Upper lobe of left lung (tissue), 6 donors: ENCODE data around the gene CLMN. TPM values are rescaled to one million over a fixed set of nuclear protein-coding genes. Genes with fewer than 3 reads are reported as not detected.
A peak's percentile ranks its signal among the peaks of the same experiment; 100 is the strongest.

Experiments
- ATAC-seq, 2 donors: fragments of 200-7000 bp; cut with Tn5 transposase; one replicate each; pipeline ENCODE4 v1.9.1; 2022; ENCODE audit warnings: mild to moderate bottlenecking in 2 of 2, moderate library complexity in 2 of 2; ENCODE audit not compliant: low FRiP score in 2 of 2
- DNase-seq, 2 donors: peaks; one replicate each; pipeline ENCODE4 v3.0.0-alpha.2; 2019 to 2020
- H3K27ac ChIP-seq, 4 donors: fragments of 200-600 bp; sonication (generic); one replicate each; pipeline ENCODE4 v1.5.1; 2016 to 2019
- H3K27me3 ChIP-seq, 4 donors: fragments of 200-600 bp; sonication (generic); one replicate each; pipeline ENCODE4 v1.5.1; 2017 to 2019
- H3K36me3 ChIP-seq, 4 donors: fragments of 200-600 bp; sonication (generic); one replicate each; pipeline ENCODE4 v1.5.1; 2016 to 2019
- H3K4me1 ChIP-seq, 4 donors: fragments of 200-600 bp; sonication (generic); one replicate each; pipeline ENCODE4 v1.5.1; 2018 to 2019
- H3K4me3 ChIP-seq, 4 donors: fragments of 200-600 bp; sonication (generic); one replicate each; pipeline ENCODE4 v1.5.1; 2017 to 2019; ENCODE audit warnings: mild to moderate bottlenecking in 2 of 4, moderate library complexity in 1 of 4
- H3K9me3 ChIP-seq, 4 donors: fragments of 200-600 bp; sonication (generic); one replicate each; pipeline ENCODE4 v1.5.1; 2018 to 2019
- CTCF ChIP-seq, 6 experiments: fragments of 450-650 bp in 4 of 6; fragments of 200-600 bp in 2 of 6; sonication (generic) in 2 of 6; IDR thresholded peaks; one replicate each; pipeline ENCODE4 v1.5.1; 2016 to 2019; ENCODE audit warnings: antibody characterized with exemption in 6 of 6
- EP300 ChIP-seq, 4 donors: sonication (generic); formaldehyde crosslinking; IDR thresholded peaks; one replicate each; pipeline ENCODE4 v1.5.1; 2017; ENCODE audit warnings: antibody characterized with exemption in 4 of 4, control low read depth in 2 of 4
- POLR2A ChIP-seq, 4 donors: fragments of 450-650 bp; IDR thresholded peaks; one replicate each; pipeline ENCODE4 v1.5.1; 2016 to 2017; ENCODE audit warnings: antibody characterized with exemption in 4 of 4, mild to moderate bottlenecking in 2 of 4
- POLR2AphosphoS5 ChIP-seq, 2 donors: sonication (generic); formaldehyde crosslinking; IDR thresholded peaks; one replicate each; pipeline ENCODE4 v1.5.1; 2017; ENCODE audit warnings: antibody characterized with exemption in 2 of 2
- WGBS, 2 donors: methylation state at CpG; one replicate each; pipeline ENCODE4 v1.1.5; 2017 to 2018; 5-methylcytosine and 5-hydroxymethylcytosine counted together
- total RNA-seq, 6 donors: library from RNA; depleted of rRNA in 4 of 6; stranded (reverse); fragments of >200 nt in 4 of 6; gene quantifications; one replicate each; pipeline versions ENCODE4 v1.1.0 to v1.2.1, GENCODE V29; 2016 to 2021
- donor health status: DM: no; HTN: no; CAD: no; lungs with moderate emphysema.
- donor health status: DM: no; HTN: yes; CAD: no; lungs with severe emphysema.

The CLMN gene
- total RNA-seq, 6 donors from 2014 or later, result 9.7 to 35.5 (median 18.8) TPM

DNA sequence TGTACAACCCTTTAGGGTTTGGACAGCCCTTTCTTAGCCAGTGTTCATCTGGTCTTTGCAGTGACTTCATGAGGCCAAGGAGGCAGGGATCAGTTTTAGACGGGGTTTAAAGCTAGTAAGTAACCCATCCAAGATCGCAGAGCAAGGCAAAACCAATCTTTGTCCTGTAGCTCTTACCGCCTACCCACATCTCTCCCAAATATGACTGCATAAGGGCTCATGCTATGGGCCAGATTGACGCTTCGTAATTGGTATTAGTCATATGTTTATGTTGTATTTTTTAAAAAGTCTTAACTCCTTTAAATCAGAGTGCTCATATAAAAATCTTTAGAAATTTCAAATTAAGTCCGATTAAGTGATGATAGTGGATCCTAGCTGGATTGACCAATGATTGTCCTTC, 3.7 kb upstream of the CLMN start:
- no peak for DNase-seq
- peaks cover 4 to 18% (median 15%) of the 10 kb centered on the region in 4 donors for H3K4me1 ChIP-seq
- H3K27ac ChIP-seq, result no peak overlapping the region
- H3K36me3 ChIP-seq, result no peaks in the 10 kb centered on the region
- H3K9me3 ChIP-seq, result no peaks in the 10 kb centered on the region
- no peak for ATAC-seq
- no peaks in the 10 kb centered on the region for H3K27me3 ChIP-seq
- no peak overlapping the region for H3K4me3 ChIP-seq
- TF ChIP-seq POLR2AphosphoS5 (IDR thresholded peaks at IDR 0.05) (no peak), POLR2A (IDR thresholded peaks at IDR 0.05) (no peak), EP300 (IDR thresholded peaks at IDR 0.05) (no peak), CTCF (IDR thresholded peaks at IDR 0.05) (no peak)
- 93% methylated on average over 6 of the region's 6 CpGs for WGBS, 2 donors

DNA sequence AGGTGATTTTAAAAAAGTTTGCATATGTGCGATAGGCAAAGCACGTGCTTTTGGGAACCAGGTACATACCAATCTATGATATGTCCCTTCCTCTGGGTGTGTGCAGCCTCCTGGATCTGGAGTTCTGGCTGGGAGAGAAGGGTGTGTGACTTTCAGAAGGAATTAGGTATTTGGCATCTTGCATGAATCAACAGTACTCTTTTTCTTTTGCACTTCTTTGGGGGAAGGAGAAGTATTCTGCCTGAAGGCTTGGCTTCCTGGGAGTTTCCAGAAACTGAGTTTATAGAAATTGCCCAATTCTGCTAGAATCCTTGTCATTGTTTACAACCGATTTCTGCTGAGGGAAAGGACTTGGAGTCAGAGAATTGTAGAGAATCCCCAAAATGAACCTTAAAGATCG, 2.9 kb upstream of the CLMN start:
- 81% methylated on average over 4 of the region's 4 CpGs for WGBS, 2 donors

DNA sequence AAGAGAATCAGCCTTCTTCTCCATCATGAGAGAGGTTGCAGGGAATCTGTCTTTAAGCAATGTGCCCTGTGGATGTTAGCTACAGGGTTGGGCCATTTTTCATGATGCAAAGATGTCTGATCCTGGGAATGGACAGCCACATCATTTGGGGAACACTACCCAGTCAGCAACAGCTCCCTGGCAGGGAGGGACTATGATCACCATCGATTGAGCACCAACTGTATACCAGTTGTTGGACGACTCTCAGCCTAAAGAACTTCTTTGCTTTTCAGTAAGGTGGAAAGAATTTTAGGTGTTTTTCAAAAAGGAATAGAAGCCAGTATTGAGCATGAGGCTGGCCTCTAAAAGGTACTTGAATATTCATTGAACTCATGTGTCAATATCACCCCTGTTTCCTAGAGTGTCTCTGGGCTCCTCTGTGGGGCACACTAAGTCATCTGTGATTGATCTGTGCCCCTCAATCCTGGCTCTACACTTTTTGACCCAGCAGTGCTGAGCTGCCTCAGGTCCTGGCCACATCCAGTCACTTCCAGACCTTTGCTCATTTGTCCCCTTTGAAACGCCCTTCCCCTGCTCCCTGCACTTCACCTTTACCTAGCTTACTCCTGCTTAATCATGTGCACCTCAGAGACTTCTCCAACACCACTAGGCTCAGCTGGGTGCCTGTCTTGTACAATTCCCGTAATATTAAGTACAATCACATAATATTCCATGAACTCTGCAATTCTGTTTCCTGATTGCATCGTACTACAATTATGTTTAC, 2.2 kb upstream of the CLMN start:
- Histone ChIP-seq H3K4me3 (no peak overlapping the region), H3K36me3 (no peaks in the 10 kb centered on the region), H3K27ac (no peak overlapping the region), H3K4me1 (peaks cover 4 to 20% (median 16%) of the 10 kb centered on the region in 4 donors), H3K27me3 (no peaks in the 10 kb centered on the region), H3K9me3 (no peaks in the 10 kb centered on the region)
- WGBS, 2 donors, result 75 to 79% methylated on average over 5 of the region's 5 CpGs
- ATAC-seq (no peak), DNase-seq (no peak)
- TF ChIP-seq POLR2A (IDR thresholded peaks at IDR 0.05) (no peak), CTCF (IDR thresholded peaks at IDR 0.05) (no peak), EP300 (IDR thresholded peaks at IDR 0.05) (no peak), POLR2AphosphoS5 (IDR thresholded peaks at IDR 0.05) (no peak)

More for the DNA sequence above, 2.9 kb upstream of the CLMN start:
- Histone ChIP-seq H3K4me3 (no peak overlapping the region), H3K27ac (no peak overlapping the region), H3K36me3 (no peaks in the 10 kb centered on the region), H3K4me1 (peaks cover 4 to 20% (median 16%) of the 10 kb centered on the region in 4 donors), H3K27me3 (no peaks in the 10 kb centered on the region), H3K9me3 (no peaks in the 10 kb centered on the region)
- no peak for TF ChIP-seq EP300 (IDR thresholded peaks at IDR 0.05)
- no peak for TF ChIP-seq POLR2A (IDR thresholded peaks at IDR 0.05)
- no peak for TF ChIP-seq CTCF (IDR thresholded peaks at IDR 0.05)
- no peak for TF ChIP-seq POLR2AphosphoS5 (IDR thresholded peaks at IDR 0.05)
- DNase-seq, result no peak
- no peak for ATAC-seq

DNA sequence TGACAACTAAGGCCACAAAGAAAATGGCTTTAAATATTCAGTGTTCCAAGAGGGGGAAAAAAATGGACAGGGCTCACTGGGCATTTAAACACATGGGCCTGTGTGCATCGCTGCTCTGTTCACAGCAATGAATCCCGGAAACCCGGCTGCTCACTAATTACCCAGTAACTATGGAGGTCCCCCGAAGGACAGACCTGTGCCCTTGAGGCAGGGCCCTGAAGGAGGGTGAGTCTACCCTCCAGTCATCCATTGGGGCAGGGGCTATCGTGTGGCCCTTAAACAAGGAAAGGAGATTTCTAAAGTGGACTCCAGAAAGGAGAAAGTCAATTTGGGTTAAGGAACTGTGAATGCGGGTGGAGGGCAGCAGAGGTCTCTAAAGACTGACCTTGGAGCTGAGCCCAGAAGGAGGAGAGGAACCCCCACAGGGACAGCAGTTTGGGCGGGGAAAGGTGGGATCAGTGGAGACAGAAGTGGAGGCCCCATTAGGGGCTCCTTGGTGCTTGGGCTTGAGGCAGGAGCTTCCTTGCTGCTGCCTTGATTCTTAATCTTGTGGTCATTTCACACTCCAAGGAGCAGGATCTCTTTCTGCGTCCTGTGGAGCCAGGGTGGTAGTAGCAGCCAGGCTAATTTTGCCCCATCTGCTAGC, 1.4 kb upstream of the CLMN start:
- ATAC-seq (no peak), DNase-seq (no peak)
- H3K27ac ChIP-seq, result peak overlapping the region in 2 of 4 donors; percentile 32 to 75
- H3K4me1 ChIP-seq, result peaks cover 4 to 20% (median 16%) of the 10 kb centered on the region in 4 donors
- TF ChIP-seq EP300 (IDR thresholded peaks at IDR 0.05) (no peak), CTCF (IDR thresholded peaks at IDR 0.05) (no peak), POLR2AphosphoS5 (IDR thresholded peaks at IDR 0.05) (no peak), POLR2A (IDR thresholded peaks at IDR 0.05) (no peak)
- H3K27me3 ChIP-seq, result no peaks in the 10 kb centered on the region
- WGBS, 2 donors, result 87 to 92% methylated on average over 8 of the region's 8 CpGs
- no peak overlapping the region for H3K4me3 ChIP-seq
- no peaks in the 10 kb centered on the region for H3K9me3 ChIP-seq
- no peaks in the 10 kb centered on the region for H3K36me3 ChIP-seq
